Activated CD8-positive, alpha-beta memory T cell treated with anti-CD3 and anti-CD28 coated beads, Interleukin-2, amount 50 U/mL, for 1 hour (primary cell): ENCODE data around the gene SLC22A12.
"Not testable (repeated sequence)": the region's sequence is repeated elsewhere in the genome, so short reads cannot be mapped to it uniquely, and the experiment has no call there.

Source experiments
- DNase-seq: peaks from one replicate; pipeline ENCODE4 v3.0.0-alpha.2; 2020; ENCODE audit errors: extremely low read depth

SLC22A12 gene

DNA sequence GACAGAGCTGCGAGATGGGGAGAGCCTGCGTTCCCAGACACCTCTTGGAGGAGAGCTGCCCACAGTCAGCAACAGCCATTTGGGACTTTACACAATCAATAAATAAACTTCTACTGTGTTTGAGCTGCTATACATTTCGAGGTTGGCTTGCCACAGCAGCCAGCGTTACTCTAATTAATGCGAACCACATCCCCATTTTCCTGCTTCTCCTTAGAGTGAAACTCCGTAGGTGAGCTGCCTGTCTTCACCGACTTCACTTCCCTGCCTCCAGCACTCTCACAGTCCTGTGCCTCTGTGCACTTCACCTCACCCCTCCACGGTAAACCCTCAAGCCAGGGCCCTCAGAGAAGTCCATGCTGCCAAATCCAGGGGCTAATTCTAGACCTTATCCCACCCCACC is 5.9 kb upstream of the SLC22A12 start:
- no peak for DNase-seq

DNA sequence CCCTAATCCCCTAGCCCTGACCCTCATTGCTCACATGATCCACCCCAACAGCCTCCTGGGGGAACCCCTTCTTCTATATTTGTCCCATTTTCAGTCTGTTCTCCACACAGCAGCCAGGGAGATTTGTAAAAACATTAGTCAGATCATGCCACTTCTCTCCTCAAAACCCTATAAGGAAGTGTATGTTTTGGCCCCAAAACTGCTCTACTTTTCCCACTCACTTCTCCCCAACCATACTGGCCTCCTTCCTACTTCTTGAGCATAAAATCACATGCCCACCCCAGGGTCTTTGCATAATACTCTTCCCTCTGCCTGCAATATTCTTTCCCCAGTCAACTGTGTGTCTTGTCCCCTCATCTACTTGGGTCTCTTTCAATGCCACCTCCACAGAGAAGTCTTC is 4.7 kb upstream of the SLC22A12 start:
- DNase-seq: no peak

DNA sequence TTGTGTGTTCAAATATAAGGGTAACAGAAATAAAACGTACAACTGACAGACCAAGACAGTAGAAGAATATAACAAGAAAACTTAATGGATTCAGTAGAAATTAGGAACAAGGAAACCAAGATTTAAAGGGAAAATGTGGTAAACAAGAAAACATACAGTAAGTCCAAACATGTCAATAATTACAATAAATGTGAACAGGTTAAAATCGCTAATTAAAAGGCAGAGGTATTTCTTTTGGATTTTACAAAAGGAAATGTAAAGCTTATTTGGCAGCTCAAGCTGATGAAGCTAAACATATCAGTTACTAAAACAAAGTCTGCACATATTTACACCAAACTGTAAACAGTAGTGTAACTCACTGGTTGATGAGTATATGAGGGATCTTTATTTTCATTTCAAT is 2.3 kb upstream of the SLC22A12 start:
- DNase-seq: no peak

DNA sequence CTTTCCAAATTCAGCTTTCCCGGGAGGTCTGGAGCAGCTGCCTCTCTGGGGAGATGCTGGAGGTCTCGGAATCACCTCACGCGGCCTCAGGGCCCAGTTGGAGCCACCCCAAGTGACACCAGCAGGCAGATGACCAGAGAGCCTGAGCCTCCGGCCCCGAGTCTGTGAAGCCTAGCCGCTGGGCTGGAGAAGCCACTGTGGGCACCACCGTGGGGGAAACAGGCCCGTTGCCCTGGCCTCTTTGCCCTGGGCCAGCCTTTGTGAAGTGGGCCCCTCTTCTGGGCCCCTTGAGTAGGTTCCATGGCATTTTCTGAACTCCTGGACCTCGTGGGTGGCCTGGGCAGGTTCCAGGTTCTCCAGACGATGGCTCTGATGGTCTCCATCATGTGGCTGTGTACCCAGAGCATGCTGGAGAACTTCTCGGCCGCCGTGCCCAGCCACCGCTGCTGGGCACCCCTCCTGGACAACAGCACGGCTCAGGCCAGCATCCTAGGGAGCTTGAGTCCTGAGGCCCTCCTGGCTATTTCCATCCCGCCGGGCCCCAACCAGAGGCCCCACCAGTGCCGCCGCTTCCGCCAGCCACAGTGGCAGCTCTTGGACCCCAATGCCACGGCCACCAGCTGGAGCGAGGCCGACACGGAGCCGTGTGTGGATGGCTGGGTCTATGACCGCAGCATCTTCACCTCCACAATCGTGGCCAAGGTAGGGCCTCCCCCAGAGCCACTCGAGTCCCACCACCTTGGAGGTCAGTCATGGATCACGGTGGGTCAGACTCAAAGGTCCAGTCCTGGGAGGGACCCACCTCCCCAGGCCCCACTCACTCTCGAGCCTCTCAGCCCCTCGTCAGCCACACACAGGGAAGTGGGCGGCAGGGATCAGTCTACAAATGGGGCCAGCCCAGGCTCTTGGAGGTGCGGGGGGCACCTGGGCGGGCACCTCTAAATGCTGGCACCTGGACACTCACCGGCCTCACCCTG is 525 bp downstream of the SLC22A12 start:
- DNase-seq: no peak

DNA sequence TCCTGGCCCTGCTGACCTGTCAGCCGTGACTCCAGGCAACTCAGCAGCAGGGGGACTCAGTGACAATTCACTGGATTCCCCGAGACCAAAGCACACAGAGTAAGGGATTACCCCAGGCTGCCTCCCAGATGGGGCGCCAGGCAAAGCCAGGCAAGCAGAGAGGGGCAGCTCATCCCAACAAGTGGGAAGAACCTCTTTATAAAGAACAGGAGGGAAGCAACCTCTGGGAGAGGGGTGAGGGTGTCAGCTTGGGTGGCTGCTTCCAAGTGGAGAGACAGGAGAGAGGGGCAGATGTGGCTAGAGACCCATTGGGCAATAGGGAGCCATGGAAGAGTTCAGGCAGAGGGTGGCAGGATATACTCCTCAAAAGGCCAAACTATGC is 1.2 kb downstream of the SLC22A12 start:
- DNase-seq: no peak

DNA sequence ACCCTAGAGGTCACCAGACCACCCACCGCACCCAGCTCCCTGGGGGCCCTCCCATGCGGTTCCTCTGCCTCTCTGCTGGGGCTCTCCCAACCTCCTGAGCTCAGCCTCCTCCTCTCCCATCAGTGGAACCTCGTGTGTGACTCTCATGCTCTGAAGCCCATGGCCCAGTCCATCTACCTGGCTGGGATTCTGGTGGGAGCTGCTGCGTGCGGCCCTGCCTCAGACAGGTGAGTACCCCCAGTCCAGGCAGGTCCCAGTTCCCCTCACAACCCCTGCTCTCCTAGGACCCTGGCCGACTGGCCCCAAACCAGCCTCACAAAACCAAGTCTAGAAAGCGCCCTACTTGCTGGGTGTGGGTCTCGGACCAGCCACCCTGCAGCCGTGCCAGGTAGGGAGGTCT is 1.6 kb downstream of the SLC22A12 start:
- DNase-seq: no peak

DNA sequence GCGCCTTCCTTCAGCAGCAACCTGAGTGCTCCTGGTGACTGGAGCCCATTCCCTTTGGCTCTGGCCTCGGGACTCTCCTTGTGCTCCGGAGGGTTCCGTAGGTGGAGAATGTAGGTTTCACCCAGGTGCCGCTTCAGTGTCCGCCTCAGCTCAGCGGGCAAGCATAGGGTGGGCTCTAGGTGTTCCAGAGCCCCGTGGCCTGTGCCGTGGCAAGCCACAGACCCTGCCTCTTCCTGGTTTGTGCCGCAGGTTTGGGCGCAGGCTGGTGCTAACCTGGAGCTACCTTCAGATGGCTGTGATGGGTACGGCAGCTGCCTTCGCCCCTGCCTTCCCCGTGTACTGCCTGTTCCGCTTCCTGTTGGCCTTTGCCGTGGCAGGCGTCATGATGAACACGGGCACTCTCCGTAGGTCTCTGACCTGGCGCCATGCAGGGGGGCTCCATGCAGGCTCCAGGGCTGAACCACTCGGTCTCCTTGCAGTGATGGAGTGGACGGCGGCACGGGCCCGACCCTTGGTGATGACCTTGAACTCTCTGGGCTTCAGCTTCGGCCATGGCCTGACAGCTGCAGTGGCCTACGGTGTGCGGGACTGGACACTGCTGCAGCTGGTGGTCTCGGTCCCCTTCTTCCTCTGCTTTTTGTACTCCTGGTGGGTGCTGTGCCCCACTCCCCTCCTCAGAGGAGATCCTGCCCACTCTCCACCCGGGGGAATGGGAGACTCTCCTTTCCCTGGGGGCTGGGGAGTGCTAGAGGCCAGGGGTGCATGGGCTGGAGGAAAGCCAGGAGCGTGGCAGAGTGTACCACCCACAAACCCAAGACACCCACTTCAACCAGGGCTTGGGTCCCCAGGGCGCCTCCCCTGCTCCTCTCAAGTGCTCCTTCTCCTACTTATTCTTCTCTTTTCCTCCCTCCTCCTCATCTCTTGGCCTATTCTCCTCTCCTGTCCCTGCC is 2.4 kb downstream of the SLC22A12 start:
- no peak for DNase-seq

DNA sequence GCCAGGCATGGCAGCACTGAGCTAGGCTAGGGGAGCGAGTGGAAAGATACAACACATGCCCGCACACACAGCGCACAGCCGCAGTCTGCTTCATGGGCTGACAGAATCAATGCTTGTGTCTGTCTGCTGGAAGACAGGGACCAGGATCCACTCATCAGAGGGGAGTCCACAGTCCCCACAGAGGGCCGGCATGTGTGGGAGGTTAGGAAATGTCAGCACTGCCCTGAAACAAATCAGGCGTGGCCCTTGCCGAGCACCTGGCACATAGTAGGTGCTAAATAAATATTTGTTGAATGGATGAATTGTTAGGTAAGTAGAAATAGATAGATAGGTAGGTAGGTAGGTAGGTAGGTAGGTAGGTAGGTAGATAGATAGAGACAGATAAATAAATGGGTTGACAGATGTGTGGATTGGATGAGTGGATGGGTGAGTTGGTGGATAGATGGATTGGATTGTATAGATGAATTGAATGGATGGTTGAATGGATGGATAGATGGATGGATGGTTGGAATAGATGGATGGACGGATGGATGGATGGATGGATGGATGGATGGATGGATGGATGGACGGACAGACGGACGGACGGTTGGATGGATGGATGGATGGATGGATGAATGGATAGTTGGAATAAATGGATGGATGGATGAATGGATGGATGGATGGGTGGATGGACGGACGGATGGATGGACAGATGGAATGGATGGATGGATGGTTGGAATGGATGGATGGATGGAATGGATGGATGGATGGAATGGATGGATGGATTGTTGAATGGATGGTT is 3.3 kb downstream of the SLC22A12 start:
- no peak for DNase-seq

DNA sequence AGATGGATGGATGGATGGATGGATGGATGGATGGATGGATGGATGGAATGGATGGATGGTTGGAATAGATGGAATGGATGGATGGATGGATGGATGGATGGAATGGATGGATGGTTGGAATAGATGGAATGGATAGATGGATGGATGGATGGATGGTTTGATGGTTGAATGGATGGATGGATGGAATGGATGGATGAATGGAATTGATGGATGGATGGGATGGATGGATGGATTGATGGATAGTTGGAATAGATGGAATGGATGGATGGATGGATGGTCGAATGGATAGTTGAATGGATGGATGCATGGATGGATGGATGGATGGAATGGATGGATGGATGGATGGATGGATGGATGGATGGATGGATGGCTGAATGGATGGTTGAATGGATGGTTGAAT is 4.9 kb downstream of the SLC22A12 start:
- DNase-seq: not testable (repeated sequence)

DNA sequence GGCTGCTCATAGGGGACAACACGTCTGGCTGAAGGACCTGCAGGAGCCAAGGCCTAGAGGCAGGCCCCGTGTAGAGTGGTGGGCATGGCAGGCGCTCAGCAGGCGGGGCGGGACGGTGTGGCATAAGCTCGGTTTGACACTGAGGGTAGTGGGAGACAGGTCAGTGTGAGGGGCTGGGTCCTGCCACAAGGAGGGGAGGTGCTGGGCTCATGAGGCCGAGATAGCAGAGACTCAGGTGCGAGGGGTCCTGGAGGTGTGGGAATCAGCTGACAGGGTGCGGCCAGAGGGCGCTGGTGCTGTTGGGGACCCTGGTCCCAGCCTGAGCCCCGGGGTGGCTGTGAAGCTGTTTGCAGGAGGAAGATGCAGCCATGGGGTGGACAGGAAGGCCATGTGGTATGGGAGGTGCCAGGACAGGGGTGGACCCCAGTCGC is 6.7 kb downstream of the SLC22A12 start:
- DNase-seq: no peak

DNA sequence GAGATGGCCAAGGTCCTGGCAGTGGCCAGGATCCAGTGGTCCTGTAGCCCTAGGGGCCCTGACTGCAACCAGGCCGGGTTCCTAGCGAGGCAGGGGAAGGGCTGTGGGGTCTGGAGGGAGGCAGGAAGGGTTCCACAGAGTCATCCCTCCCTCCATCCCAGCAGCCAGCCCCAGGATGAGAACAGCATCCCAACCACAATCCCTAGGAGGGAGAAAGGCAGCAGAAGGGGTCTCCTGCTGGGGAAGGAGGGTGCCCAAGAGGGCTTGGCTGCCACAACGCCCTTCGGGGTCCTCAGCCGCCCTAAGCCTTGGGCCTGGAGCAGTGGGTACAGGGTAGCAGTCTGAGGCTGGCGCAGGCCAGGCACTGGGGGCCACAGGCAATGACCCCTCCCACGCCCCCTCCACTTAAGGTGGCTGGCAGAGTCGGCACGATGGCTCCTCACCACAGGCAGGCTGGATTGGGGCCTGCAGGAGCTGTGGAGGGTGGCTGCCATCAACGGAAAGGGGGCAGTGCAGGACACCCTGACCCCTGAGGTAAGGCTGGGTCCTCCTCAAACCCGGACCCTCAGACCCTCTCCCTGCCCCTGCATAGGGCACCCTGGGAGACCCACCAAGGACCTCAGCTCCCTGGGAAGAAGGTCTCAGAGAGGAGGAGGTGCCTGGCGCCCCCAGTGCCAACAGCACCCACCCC is 7.2 kb downstream of the SLC22A12 start:
- no peak for DNase-seq

DNA sequence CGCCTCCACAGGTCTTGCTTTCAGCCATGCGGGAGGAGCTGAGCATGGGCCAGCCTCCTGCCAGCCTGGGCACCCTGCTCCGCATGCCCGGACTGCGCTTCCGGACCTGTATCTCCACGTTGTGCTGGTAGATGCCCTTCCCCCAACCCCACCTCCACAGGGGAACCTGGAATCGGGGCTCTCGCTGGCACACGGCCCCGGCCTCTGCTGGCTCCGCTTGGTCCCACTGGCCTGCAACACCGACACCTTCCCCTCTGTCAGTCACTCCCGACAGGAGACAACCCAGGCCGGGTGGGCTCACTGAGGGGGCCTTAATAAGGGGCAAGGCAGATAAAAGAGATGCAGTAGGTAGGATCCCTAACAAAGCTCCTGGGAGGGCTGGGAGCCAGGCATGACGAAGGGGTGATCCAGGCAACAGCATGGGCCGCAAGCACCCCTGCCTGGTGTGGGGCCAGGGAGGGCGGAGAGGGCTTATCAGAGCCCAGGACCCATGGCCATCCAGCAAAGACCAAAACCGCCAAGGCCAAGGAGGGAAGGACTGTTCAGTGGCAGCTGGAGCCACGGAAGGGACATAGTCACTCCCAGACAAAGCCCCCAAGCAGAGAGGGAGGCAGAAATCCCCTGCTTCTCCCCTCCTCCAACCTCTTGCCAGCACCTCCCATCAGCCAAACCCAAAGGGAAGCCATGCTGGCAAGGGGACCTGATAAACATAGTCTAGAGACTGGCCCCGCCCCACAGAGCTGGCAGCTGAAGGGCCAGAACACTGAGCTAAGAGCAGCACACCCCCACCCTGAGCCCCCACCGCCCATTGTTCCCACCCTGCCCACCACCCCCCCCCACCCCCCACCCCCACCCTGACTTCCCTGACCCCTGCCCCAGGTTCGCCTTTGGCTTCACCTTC is 8.0 kb downstream of the SLC22A12 start:
- DNase-seq: no peak

DNA sequence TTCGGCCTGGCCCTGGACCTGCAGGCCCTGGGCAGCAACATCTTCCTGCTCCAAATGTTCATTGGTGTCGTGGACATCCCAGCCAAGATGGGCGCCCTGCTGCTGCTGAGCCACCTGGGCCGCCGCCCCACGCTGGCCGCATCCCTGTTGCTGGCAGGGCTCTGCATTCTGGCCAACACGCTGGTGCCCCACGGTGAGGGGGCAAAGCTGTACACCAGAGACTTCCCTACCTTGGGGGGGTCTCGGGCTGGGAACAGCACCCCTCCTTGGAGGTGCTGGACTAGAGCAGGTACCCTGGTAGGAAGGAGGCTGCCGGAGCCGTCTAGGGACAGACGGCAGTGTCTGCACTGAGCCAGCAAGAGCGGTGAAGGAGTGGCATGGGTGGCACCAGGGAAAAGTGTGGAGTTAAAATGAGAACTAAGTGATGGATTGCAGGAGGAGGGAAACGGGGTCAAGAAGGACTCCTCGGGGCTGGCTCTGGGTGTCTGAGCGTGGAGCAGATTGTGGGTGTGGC is 8.7 kb downstream of the SLC22A12 start:
- no peak for DNase-seq

DNA sequence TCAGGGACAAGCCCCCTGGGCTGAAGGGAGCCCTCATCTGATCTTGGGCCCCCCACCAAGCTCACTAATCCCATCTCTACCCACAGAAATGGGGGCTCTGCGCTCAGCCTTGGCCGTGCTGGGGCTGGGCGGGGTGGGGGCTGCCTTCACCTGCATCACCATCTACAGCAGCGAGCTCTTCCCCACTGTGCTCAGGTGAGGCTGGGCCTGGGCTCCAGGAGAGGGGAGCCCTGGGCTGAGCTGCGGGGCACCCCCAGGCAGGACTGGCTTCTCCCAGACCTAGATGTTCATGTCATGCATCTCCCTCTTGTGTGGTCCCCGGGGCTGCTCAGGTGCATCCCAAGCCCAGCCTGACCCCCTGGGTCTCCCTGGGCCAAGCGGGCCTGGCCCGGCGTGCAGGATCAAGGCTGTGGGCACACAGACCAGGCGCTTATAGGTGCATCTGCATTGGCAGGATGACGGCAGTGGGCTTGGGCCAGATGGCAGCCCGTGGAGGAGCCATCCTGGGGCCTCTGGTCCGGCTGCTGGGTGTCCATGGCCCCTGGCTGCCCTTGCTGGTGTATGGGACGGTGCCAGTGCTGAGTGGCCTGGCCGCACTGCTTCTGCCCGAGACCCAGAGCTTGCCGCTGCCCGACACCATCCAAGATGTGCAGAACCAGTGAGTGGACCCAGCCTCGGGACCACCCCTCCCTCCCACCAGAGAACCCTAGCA is 9.4 kb downstream of the SLC22A12 start:
- DNase-seq: no peak

DNA sequence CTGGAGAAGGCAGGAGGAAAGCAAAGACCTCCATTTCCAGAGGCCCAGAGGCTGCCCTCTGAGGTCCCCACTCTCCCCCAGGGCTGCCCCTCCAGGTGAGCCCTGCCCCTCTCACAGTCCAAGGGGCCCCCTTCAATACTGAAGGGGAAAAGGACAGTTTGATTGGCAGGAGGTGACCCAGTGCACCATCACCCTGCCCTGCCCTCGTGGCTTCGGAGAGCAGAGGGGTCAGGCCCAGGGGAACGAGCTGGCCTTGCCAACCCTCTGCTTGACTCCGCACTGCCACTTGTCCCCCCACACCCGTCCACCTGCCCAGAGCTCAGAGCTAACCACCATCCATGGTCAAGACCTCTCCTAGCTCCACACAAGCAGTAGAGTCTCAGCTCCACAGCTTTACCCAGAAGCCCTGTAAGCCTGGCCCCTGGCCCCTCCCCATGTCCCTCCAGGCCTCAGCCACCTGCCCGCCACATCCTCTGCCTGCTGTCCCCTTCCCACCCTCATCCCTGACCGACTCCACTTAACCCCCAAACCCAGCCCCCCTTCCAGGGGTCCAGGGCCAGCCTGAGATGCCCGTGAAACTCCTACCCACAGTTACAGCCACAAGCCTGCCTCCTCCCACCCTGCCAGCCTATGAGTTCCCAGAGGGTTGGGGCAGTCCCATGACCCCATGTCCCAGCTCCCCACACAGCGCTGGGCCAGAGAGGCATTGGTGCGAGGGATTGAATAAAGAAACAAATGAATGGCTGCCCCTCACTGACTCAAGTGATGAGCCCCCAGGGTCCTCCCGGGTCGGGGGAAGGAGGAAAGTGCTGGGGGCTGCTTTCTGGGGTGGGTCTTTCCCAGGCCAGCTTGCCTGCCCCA is 10.8 kb downstream of the SLC22A12 start:
- DNase-seq: no peak

DNA sequence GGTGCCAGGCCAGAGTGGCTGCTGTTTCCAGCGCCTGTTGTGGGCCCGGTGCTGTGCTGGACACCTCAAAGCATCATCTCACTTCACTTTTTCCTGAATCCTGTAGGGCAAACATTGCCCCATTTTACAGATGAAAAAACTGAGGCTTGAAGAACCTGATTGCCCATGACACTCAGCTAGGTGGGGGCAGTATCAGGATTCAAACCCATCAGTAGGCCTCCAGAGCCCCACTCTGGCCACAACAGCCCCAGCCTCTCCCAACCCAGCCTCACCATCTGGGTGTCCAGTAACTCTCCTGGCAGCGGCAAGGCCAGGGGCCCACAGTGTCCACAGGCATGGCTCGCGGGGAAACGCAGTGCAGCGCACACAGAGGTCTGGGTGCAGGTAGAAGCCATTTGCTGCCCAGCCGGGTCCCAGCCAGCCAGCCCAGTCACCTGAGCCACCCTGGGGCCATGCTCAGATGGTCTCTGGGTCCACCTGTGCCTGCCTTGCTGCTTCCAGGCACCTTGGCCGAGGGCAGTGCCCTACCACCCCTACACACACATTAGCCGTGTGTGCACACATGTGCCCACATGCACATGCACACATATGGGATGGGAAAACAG is 11.5 kb downstream of the SLC22A12 start:
- no peak for DNase-seq

DNA sequence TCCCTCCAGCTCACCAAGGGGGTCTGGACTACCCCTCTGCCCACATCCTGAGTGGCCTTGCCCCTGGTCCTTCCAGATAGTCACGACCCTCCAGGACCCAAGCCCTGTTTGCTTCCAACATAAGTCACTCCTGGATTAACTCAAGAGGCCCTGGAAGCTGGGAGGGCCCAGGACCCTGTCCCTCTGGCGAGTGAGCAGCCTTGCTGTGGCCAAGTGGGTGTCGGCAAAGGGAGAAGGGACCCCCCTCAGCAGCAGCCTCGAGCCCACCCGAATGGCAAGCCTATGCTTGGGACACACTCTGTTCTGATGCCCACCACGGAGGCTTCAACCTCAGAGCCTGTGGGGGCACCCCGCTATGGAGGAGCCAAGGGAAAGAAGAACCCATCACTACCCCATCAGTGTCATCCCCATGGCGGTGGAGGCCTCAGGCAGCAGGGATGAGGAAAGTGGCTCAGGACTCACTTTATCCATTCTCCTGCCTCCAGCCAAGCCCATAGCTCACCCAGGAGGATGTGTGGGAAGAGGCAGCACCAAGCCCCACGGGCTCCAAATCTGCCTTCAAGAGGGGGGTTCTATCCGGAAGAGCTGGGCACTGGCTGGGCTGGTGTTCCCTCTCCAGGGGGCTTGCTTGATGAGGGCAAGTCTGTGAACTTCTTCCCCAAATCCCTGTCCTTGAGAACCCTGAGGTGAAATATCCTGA is 12.5 kb downstream of the SLC22A12 start:
- no peak for DNase-seq
